HG02571 (cell line): ENCODE data around the gene ATP2A3.

Experiments used
- ATAC-seq: cut with Tn5 transposase; IDR thresholded peaks from one replicate; pipeline ENCODE4 v1.9.1; 2021; ENCODE audit warnings: mild to moderate bottlenecking, moderate library complexity; ENCODE audit not compliant: unreplicated experiment

Gene ATP2A3

GRCh38 chr17:3875317-3875716 is 88.9 kb downstream of the ATP2A3 start:
- no peak for ATAC-seq
